HEK293T (cell line): Measurements from ENCODE around the gene C3.

Experiments used
- FOXM1 ChIP-seq: fragments of 450-650 bp; IDR thresholded peaks from 2 replicates; pipeline ENCODE4 v1.6.1; 2017; ENCODE audit warnings: mild to moderate bottlenecking, borderline replicate concordance
- HDGF ChIP-seq: fragments of 450-650 bp; IDR thresholded peaks from 2 replicates; pipeline ENCODE4 v1.6.1; 2017; ENCODE audit warnings: antibody characterized with exemption, borderline replicate concordance
- PKNOX1 ChIP-seq: fragments of 450-650 bp; IDR thresholded peaks from 2 replicates; pipeline ENCODE4 v1.6.1; 2016
- SP1 ChIP-seq: fragments of 450-650 bp; IDR thresholded peaks from 2 replicates; pipeline ENCODE4 v1.6.1; 2017
- TARDBP ChIP-seq: fragments of 450-650 bp; IDR thresholded peaks from 2 replicates; pipeline ENCODE4 v1.6.1; 2016
- ZNF384 ChIP-seq: fragments of 450-650 bp; IDR thresholded peaks from 2 replicates; pipeline ENCODE4 v1.6.1; 2016

GRCh38 chr19:6744381-6745301, 24.2 kb upstream of the C3 start:
- TF ChIP-seq FOXM1 (no peak), HDGF (no peak), TARDBP (no peak), SP1 (no peak), PKNOX1 (no peak), ZNF384 (no peak)
